HEK293 (cell line): ENCODE data around the gene RPS29.

ENCODE experiments used
- EGR2 ChIP-seq: fragments of 450-650 bp; formaldehyde crosslinking; IDR thresholded peaks from 2 replicates; pipeline ENCODE4 v1.5.1; 2016; ENCODE audit warnings: low read depth, missing biosample characterization, missing genetic modification characterization
- GLIS1 ChIP-seq: fragments of 450-650 bp; formaldehyde crosslinking; IDR thresholded peaks from 2 replicates; pipeline ENCODE4 v1.5.1; 2016; ENCODE audit warnings: missing biosample characterization, missing genetic modification characterization
- KLF10 ChIP-seq: fragments of 450-650 bp; IDR thresholded peaks from 2 replicates; pipeline ENCODE4 v1.5.1; 2018; ENCODE audit warnings: missing biosample characterization, mild to moderate bottlenecking, missing genetic modification characterization
- KLF9 ChIP-seq: fragments of 450-650 bp; formaldehyde crosslinking; IDR thresholded peaks from 2 replicates; pipeline ENCODE4 v1.5.1; 2016; ENCODE audit warnings: missing biosample characterization, missing genetic modification characterization, low read depth
- REPIN1 ChIP-seq: fragments of 450-650 bp; formaldehyde crosslinking; IDR thresholded peaks from 2 replicates; pipeline ENCODE4 v1.5.1; 2017; ENCODE audit warnings: missing biosample characterization, missing genetic modification characterization, low read depth
- SCRT1 ChIP-seq: fragments of 450-650 bp; formaldehyde crosslinking; IDR thresholded peaks from 2 replicates; pipeline ENCODE4 v1.5.1; 2016; ENCODE audit warnings: missing biosample characterization, missing genetic modification characterization, borderline replicate concordance
- ZFP3 ChIP-seq: fragments of 450-650 bp; formaldehyde crosslinking; IDR thresholded peaks from 2 replicates; pipeline ENCODE4 v1.5.1; 2016; ENCODE audit warnings: low read depth, missing biosample characterization, missing genetic modification characterization
- ZIC2 ChIP-seq: fragments of 450-650 bp; formaldehyde crosslinking; IDR thresholded peaks from 2 replicates; pipeline ENCODE4 v1.5.1; 2016; ENCODE audit warnings: missing biosample characterization, missing genetic modification characterization
- ZNF223 ChIP-seq: fragments of 450-650 bp; formaldehyde crosslinking; IDR thresholded peaks from 2 replicates; pipeline ENCODE4 v1.5.1; 2016; ENCODE audit warnings: missing biosample characterization, missing genetic modification characterization
- ZNF266 ChIP-seq: fragments of 450-650 bp; formaldehyde crosslinking; IDR thresholded peaks from 2 replicates; pipeline ENCODE4 v1.5.1; 2016; ENCODE audit warnings: missing biosample characterization, missing genetic modification characterization, low read depth
- ZNF501 ChIP-seq: fragments of 450-650 bp; formaldehyde crosslinking; IDR thresholded peaks from 2 replicates; pipeline ENCODE4 v1.5.1; 2016; ENCODE audit warnings: missing biosample characterization, missing genetic modification characterization
- ZNF558 ChIP-seq: fragments of 450-650 bp; formaldehyde crosslinking; IDR thresholded peaks from 2 replicates; pipeline ENCODE4 v1.5.1; 2016; ENCODE audit warnings: missing biosample characterization, missing genetic modification characterization
- ZNF585B ChIP-seq: fragments of 450-650 bp; formaldehyde crosslinking; IDR thresholded peaks from 2 replicates; pipeline ENCODE4 v1.5.1; 2016; ENCODE audit warnings: missing biosample characterization, missing genetic modification characterization
- ZNF596 ChIP-seq: fragments of 450-650 bp; IDR thresholded peaks from 2 replicates; pipeline ENCODE4 v1.5.0; 2018; ENCODE audit warnings: missing biosample characterization, mild to moderate bottlenecking, missing genetic modification characterization, moderate library complexity
- ZNF621 ChIP-seq: fragments of 450-650 bp; formaldehyde crosslinking; IDR thresholded peaks from 2 replicates; pipeline ENCODE4 v1.5.1; 2017; ENCODE audit warnings: missing biosample characterization, missing genetic modification characterization
- ZNF629 ChIP-seq: fragments of 450-650 bp; formaldehyde crosslinking; IDR thresholded peaks from 2 replicates; pipeline ENCODE4 v1.5.1; 2017; ENCODE audit warnings: missing biosample characterization, missing genetic modification characterization
- ZNF768 ChIP-seq: fragments of 450-650 bp; formaldehyde crosslinking; IDR thresholded peaks from 2 replicates; pipeline ENCODE4 v1.5.1; 2018; ENCODE audit warnings: missing biosample characterization, mild to moderate bottlenecking, missing genetic modification characterization
- TF ChIP-seq, protein P1 (sequence below): IDR thresholded peaks from 2 replicates; pipeline ENCODE4 v1.6.1; 2011; ENCODE audit warnings: mild to moderate bottlenecking, low read depth, low read length, borderline replicate concordance
- TF ChIP-seq, protein P2 (sequence below): fragments of 450-650 bp; formaldehyde crosslinking; IDR thresholded peaks from 2 replicates; pipeline ENCODE4 v1.5.1; 2017; ENCODE audit warnings: missing biosample characterization, mild to moderate bottlenecking, missing genetic modification characterization, moderate library complexity
- TF ChIP-seq, protein P3 (sequence below): fragments of 450-650 bp; formaldehyde crosslinking; IDR thresholded peaks from 2 replicates; pipeline ENCODE4 v1.5.1; 2016; ENCODE audit warnings: missing biosample characterization, missing genetic modification characterization
- TF ChIP-seq, protein P4 (sequence below): fragments of 450-650 bp; formaldehyde crosslinking; IDR thresholded peaks from 2 replicates; pipeline ENCODE4 v1.5.1; 2016; ENCODE audit warnings: missing biosample characterization, missing genetic modification characterization, low read depth
- TF ChIP-seq, protein P5 (sequence below): fragments of 450-650 bp; formaldehyde crosslinking; IDR thresholded peaks from 2 replicates; pipeline ENCODE4; 2016; ENCODE audit warnings: missing biosample characterization, missing genetic modification characterization
- TF ChIP-seq, protein P6 (sequence below): fragments of 450-650 bp; formaldehyde crosslinking; IDR thresholded peaks from 2 replicates; pipeline ENCODE4 v1.5.1; 2016; ENCODE audit warnings: missing biosample characterization, missing genetic modification characterization
- TF ChIP-seq, protein P7 (sequence below): fragments of 450-650 bp; formaldehyde crosslinking; IDR thresholded peaks from 2 replicates; pipeline ENCODE4 v1.5.1; 2017; ENCODE audit warnings: missing biosample characterization, missing genetic modification characterization
- TF ChIP-seq, protein P8 (sequence below): fragments of 450-650 bp; formaldehyde crosslinking; IDR thresholded peaks from 2 replicates; pipeline ENCODE4 v1.5.1; 2017; ENCODE audit warnings: missing biosample characterization, missing genetic modification characterization
- TF ChIP-seq, protein P9 (sequence below): fragments of 450-650 bp; formaldehyde crosslinking; IDR thresholded peaks from 2 replicates; pipeline ENCODE4 v1.5.1; 2017; ENCODE audit warnings: missing biosample characterization, missing genetic modification characterization

The RPS29 gene

DNA sequence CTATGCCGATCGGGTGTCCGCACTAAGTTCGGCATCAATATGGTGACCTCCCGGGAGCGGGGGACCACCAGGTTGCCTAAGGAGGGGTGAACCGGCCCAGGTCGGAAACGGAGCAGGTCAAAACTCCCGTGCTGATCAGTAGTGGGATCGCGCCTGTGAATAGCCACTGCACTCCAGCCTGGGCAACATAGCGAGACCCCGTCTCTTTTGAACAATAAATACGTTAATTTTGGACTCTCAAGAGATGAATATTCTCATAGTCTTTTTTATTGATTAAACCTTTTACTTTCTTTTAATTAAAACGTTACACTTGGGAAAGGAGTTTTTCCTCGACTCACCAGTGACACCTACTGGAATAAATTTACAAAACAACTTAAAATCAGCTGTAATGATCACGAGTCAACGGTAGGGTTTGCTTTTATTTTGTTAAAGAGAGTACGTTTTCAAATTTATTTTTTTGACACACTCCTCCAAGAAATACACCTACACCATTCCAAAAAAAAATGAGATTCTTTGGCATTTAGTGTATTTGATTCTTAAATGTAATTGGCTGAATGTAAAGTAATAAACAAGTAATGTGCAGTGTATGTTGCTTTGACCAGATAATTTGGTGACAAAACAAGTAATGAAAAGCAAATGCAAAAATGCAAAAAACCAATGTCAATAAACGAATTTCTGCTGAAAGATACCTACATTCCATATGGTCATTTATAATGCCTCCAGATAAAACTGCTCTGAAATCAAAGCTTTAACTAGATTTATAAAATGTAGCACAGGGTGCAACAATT lies 687 bp upstream of the RPS29 start (continued):
- TF ChIP-seq KLF10 = peak; percentile 62; the same call in 1 of the 2 replicates
- TF ChIP-seq, protein P1, sequence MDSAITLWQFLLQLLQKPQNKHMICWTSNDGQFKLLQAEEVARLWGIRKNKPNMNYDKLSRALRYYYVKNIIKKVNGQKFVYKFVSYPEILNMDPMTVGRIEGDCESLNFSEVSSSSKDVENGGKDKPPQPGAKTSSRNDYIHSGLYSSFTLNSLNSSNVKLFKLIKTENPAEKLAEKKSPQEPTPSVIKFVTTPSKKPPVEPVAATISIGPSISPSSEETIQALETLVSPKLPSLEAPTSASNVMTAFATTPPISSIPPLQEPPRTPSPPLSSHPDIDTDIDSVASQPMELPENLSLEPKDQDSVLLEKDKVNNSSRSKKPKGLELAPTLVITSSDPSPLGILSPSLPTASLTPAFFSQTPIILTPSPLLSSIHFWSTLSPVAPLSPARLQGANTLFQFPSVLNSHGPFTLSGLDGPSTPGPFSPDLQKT = no peak
- TF ChIP-seq GLIS1 (tag by site-specific recombination) = peak; percentile 50
- TF ChIP-seq ZIC2 (tag by site-specific recombination) = no peak
- peak; percentile 72 for TF ChIP-seq ZNF629 (tag by site-specific recombination)
- TF ChIP-seq, protein P2, sequence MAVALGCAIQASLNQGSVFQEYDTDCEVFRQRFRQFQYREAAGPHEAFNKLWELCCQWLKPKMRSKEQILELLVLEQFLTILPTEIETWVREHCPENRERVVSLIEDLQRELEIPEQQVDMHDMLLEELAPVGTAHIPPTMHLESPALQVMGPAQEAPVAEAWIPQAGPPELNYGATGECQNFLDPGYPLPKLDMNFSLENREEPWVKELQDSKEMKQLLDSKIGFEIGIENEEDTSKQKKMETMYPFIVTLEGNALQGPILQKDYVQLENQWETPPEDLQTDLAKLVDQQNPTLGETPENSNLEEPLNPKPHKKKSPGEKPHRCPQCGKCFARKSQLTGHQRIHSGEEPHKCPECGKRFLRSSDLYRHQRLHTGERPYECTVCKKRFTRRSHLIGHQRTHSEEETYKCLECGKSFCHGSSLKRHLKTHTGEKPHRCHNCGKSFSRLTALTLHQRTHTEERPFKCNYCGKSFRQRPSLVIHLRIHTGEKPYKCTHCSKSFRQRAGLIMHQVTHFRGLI (tag by site-specific recombination) = no peak
- TF ChIP-seq, protein P3, sequence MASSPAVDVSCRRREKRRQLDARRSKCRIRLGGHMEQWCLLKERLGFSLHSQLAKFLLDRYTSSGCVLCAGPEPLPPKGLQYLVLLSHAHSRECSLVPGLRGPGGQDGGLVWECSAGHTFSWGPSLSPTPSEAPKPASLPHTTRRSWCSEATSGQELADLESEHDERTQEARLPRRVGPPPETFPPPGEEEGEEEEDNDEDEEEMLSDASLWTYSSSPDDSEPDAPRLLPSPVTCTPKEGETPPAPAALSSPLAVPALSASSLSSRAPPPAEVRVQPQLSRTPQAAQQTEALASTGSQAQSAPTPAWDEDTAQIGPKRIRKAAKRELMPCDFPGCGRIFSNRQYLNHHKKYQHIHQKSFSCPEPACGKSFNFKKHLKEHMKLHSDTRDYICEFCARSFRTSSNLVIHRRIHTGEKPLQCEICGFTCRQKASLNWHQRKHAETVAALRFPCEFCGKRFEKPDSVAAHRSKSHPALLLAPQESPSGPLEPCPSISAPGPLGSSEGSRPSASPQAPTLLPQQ = peak; percentile 44
- no peak for TF ChIP-seq KLF9 (tag by site-specific recombination)
- TF ChIP-seq ZNF558 (tag by site-specific recombination) = no peak; the same call in 1 of the 2 replicates
- no peak; the same call in 1 of the 2 replicates for TF ChIP-seq ZFP3 (tag by site-specific recombination)
- no peak for TF ChIP-seq SCRT1 (tag by site-specific recombination)
- no peak for TF ChIP-seq ZNF585B (tag by site-specific recombination)
- TF ChIP-seq REPIN1 (tag by site-specific recombination) = no peak
- TF ChIP-seq, protein P4, sequence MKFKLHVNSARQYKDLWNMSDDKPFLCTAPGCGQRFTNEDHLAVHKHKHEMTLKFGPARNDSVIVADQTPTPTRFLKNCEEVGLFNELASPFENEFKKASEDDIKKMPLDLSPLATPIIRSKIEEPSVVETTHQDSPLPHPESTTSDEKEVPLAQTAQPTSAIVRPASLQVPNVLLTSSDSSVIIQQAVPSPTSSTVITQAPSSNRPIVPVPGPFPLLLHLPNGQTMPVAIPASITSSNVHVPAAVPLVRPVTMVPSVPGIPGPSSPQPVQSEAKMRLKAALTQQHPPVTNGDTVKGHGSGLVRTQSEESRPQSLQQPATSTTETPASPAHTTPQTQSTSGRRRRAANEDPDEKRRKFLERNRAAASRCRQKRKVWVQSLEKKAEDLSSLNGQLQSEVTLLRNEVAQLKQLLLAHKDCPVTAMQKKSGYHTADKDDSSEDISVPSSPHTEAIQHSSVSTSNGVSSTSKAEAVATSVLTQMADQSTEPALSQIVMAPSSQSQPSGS (tag by site-specific recombination) = no peak
- TF ChIP-seq ZNF223 = no peak
- TF ChIP-seq, protein P5, sequence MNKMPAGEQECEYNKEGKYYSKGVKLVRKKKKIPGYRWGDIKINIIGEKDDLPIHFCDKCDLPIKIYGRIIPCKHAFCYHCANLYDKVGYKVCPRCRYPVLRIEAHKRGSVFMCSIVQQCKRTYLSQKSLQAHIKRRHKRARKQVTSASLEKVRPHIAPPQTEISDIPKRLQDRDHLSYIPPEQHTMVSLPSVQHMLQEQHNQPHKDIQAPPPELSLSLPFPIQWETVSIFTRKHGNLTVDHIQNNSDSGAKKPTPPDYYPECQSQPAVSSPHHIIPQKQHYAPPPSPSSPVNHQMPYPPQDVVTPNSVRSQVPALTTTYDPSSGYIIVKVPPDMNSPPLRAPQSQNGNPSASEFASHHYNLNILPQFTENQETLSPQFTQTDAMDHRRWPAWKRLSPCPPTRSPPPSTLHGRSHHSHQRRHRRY (tag by site-specific recombination) = no peak
- TF ChIP-seq, protein P6, sequence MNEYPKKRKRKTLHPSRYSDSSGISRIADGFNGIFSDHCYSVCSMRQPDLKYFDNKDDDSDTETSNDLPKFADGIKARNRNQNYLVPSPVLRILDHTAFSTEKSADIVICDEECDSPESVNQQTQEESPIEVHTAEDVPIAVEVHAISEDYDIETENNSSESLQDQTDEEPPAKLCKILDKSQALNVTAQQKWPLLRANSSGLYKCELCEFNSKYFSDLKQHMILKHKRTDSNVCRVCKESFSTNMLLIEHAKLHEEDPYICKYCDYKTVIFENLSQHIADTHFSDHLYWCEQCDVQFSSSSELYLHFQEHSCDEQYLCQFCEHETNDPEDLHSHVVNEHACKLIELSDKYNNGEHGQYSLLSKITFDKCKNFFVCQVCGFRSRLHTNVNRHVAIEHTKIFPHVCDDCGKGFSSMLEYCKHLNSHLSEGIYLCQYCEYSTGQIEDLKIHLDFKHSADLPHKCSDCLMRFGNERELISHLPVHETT (tag by site-specific recombination) = 0 out of 2 replicates have a peak, but pooled peaks have one; percentile 54
- no peak for TF ChIP-seq ZNF266 (tag by site-specific recombination)
- no peak for TF ChIP-seq ZNF596 (tag by site-specific recombination)
- TF ChIP-seq EGR2 (tag by site-specific recombination) = no peak
- TF ChIP-seq, protein P7, sequence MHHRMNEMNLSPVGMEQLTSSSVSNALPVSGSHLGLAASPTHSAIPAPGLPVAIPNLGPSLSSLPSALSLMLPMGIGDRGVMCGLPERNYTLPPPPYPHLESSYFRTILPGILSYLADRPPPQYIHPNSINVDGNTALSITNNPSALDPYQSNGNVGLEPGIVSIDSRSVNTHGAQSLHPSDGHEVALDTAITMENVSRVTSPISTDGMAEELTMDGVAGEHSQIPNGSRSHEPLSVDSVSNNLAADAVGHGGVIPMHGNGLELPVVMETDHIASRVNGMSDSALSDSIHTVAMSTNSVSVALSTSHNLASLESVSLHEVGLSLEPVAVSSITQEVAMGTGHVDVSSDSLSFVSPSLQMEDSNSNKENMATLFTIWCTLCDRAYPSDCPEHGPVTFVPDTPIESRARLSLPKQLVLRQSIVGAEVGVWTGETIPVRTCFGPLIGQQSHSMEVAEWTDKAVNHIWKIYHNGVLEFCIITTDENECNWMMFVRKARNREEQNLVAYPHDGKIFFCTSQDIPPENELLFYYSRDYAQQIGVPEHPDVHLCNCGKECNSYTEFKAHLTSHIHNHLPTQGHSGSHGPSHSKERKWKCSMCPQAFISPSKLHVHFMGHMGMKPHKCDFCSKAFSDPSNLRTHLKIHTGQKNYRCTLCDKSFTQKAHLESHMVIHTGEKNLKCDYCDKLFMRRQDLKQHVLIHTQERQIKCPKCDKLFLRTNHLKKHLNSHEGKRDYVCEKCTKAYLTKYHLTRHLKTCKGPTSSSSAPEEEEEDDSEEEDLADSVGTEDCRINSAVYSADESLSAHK (tag by site-specific recombination) = 0 out of 2 replicates have a peak, but pooled peaks have one; percentile 6
- peak; percentile 96; the same call in 1 of the 2 replicates for TF ChIP-seq ZNF501 (tag by site-specific recombination)
- no peak; the same call in 1 of the 2 replicates for TF ChIP-seq ZNF768
- no peak for TF ChIP-seq ZNF621 (tag by site-specific recombination)
- TF ChIP-seq, protein P8, sequence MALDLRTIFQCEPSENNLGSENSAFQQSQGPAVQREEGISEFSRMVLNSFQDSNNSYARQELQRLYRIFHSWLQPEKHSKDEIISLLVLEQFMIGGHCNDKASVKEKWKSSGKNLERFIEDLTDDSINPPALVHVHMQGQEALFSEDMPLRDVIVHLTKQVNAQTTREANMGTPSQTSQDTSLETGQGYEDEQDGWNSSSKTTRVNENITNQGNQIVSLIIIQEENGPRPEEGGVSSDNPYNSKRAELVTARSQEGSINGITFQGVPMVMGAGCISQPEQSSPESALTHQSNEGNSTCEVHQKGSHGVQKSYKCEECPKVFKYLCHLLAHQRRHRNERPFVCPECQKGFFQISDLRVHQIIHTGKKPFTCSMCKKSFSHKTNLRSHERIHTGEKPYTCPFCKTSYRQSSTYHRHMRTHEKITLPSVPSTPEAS = no peak
- TF ChIP-seq, protein P9, sequence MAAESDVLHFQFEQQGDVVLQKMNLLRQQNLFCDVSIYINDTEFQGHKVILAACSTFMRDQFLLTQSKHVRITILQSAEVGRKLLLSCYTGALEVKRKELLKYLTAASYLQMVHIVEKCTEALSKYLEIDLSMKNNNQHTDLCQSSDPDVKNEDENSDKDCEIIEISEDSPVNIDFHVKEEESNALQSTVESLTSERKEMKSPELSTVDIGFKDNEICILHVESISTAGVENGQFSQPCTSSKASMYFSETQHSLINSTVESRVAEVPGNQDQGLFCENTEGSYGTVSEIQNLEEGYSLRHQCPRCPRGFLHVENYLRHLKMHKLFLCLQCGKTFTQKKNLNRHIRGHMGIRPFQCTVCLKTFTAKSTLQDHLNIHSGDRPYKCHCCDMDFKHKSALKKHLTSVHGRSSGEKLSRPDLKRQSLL (tag by site-specific recombination) = no peak
